Subcutaneous abdominal adipose tissue (tissue), 5 donors: ENCODE measurements around the gene GAB2.

Source experiments
- H3K27ac ChIP-seq: one replicate; pipeline ENCODE4 v1.7.0; 2013; ENCODE audit warnings: low read depth, mild to moderate bottlenecking, inconsistent platforms, low read length, moderate library complexity
- H3K27me3 ChIP-seq, 5 donors: one replicate each; pipeline ENCODE4 v1.7.0; 2013; ENCODE audit warnings: low read length in 5 of 5, inconsistent platforms in 1 of 5; ENCODE audit not compliant: control insufficient read depth in 5 of 5, insufficient read depth in 4 of 5
- H3K36me3 ChIP-seq, 5 donors: one replicate each; pipeline ENCODE4 v1.7.0; 2013; ENCODE audit warnings: low read length in 5 of 5; ENCODE audit not compliant: control insufficient read depth in 5 of 5, insufficient read depth in 5 of 5
- H3K4me1 ChIP-seq, 5 donors: one replicate each; pipeline ENCODE4 v1.7.0; 2013; ENCODE audit warnings: low read length in 5 of 5, mild to moderate bottlenecking in 3 of 5, moderate library complexity in 1 of 5; ENCODE audit not compliant: control insufficient read depth in 5 of 5, insufficient read depth in 5 of 5
- H3K4me3 ChIP-seq, 5 donors: one replicate each; pipeline ENCODE4 v1.7.0; 2013; ENCODE audit warnings: low read length in 5 of 5, low read depth in 1 of 5
- H3K9ac ChIP-seq, 5 donors: one replicate each; pipeline ENCODE4 v1.7.0; 2013; ENCODE audit warnings: low read length in 5 of 5, mild to moderate bottlenecking in 4 of 5, moderate library complexity in 3 of 5
- H3K9me3 ChIP-seq, 5 donors: one replicate each; pipeline ENCODE4 v1.7.0; 2013; ENCODE audit warnings: low read length in 5 of 5; ENCODE audit not compliant: control insufficient read depth in 5 of 5
- donor health status: healthy.
- donor health status: healthy.
- donor health status: healthy.
- donor health status: healthy.
- donor health status: healthy.

Gene GAB2

DNA sequence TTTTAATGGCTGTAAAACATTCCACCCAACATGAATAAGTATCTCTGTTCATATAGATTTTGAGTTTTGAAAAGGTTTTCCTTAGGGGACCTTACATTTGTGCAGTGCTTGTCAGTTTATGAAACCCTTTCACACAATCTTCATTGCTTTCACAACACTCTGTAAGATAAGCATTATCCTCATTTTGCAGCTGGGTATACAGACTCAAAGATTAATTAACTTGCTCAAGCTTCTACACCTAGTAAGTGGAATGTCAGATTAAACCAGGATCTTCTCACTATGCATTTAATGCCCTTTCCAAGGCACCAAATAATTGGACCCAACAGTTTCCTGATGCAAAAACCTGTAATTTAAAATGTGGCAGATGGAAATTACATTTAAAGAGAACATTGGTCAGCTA lies 11.6 kb upstream of the GAB2 start:
- Histone ChIP-seq H3K9ac (no peak overlapping the region), H3K27ac (no peak overlapping the region), H3K36me3 (peaks cover 0 to 3% (median 0%) of the 10 kb centered on the region in 5 donors), H3K4me3 (no peak overlapping the region), H3K27me3 (no peaks in the 10 kb centered on the region), H3K4me1 (peaks cover 0 to 35% (median 14%) of the 10 kb centered on the region in 5 donors), H3K9me3 (no peaks in the 10 kb centered on the region)

DNA sequence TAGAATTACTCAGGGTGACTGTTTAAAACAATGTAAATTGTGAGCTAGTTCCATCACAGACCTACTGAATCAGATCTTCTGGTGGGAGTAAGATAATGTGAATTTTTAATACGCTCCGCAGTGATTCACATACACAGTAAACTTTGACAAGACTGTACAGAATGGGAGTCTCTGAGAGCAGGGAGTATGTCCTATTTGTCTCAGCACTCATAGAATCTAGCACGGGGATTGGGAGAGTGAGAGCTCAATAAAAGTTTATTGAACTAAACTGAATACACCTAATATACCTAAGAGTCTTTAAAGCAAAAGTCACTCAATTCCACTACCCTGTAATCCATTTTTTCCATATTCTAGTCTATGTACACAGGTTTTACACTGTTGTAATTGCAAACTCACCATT lies 11.2 kb upstream of the GAB2 start:
- H3K27ac ChIP-seq: no peak overlapping the region

GRCh38 chr11:78428266-78428636 lies 10.6 kb upstream of the GAB2 start:
- Histone ChIP-seq H3K9ac (peak overlapping the region in 1 of 5 donors; percentile 47), H3K4me1 (peaks cover 0 to 36% (median 14%) of the 10 kb centered on the region in 5 donors), H3K4me3 (peak overlapping the region in 2 of 5 donors; percentile 44 to 50), H3K36me3 (no peaks in the 10 kb centered on the region), H3K27me3 (no peaks in the 10 kb centered on the region), H3K27ac (peak overlapping the region; percentile 25), H3K9me3 (no peaks in the 10 kb centered on the region)

More for the DNA sequence above, 11.2 kb upstream of the GAB2 start:
- Histone ChIP-seq H3K4me1 (peaks cover 0 to 36% (median 14%) of the 10 kb centered on the region in 5 donors), H3K36me3 (peaks cover 0 to 3% (median 0%) of the 10 kb centered on the region in 5 donors), H3K9me3 (no peaks in the 10 kb centered on the region), H3K9ac (no peak overlapping the region), H3K27me3 (no peaks in the 10 kb centered on the region), H3K4me3 (no peak overlapping the region)

DNA sequence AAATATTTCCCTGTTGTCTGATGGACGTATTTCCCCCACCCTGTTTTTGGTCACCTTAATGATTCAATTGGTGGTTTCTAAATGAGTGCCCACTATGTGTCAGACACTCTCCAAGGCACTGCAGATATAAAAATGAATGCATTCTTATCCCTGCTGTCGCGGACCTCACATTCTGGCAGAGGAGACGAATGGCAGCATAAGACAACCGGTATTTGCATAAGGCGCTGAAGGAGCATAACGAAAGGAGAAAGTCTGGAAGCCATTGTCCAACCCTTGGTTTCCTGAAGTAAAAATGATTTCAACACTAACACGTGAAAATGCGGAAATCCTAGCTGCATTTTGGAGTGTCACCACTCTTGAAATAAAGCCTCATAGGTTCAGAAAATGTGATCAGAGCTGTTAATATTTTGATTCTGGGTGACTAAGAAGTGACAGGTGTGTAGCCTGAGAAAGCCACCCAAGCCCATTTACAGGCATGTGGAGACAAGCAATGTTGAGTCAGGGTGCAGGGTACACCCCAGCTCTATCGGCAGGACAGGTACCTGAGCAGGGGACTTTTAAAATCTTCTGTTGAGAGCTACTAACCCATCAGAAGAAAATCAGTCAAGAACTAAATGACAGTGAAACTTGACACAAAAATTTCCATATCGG lies 10.1 kb upstream of the GAB2 start:
- Histone ChIP-seq H3K9me3 (no peaks in the 10 kb centered on the region), H3K36me3 (no peaks in the 10 kb centered on the region), H3K4me1 (peaks cover 0 to 36% (median 14%) of the 10 kb centered on the region in 5 donors), H3K4me3 (peak overlapping the region; percentile 5 to 55 (median 44)), H3K9ac (peak overlapping the region in 2 of 5 donors; percentile 21 to 47), H3K27me3 (no peaks in the 10 kb centered on the region), H3K27ac (peak overlapping the region; percentile 25)

- Histone ChIP-seq H3K9ac (no peak overlapping the region), H3K36me3 (no peaks in the 10 kb centered on the region), H3K4me3 (no peak overlapping the region), H3K27me3 (no peaks in the 10 kb centered on the region), H3K9me3 (no peaks in the 10 kb centered on the region), H3K27ac (no peak overlapping the region), H3K4me1 (peaks cover 0 to 36% (median 14%) of the 10 kb centered on the region in 5 donors)
Measured at GRCh38 chr11:78426845-78427244, 9.2 kb upstream of the GAB2 start.

DNA sequence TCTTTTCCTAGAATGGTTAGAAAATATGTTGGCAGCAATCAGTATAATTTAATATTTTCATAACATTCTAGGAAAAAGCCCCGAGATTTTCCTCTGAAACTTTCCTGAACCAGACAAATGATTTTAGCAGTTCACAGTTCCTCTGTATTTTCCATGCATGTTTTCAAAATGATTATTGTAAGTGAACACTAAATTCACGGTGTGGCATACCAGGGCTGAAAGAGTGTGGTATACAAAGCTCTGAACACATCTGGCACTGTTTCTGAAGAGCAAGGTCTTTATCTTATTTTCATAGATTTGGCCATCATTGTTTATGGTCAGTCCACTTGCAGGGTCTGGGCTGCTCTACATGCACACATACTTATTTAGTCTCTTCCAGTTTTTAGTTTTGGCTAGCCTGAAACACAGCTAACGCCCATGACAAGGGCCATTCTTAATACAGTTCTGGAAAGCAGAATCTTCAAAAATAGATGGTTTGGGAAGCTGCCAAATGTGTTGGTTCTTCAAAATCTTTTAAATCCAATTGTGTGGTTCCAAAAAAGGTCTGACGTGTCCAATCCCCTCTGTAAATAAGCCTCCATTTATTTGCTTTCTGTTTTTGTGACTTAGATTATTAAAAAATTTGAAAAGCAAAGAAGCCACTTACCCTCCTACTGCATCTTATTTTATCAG lies 7.9 kb upstream of the GAB2 start:
- Histone ChIP-seq H3K36me3 (no peaks in the 10 kb centered on the region), H3K27ac (no peak overlapping the region), H3K9me3 (no peaks in the 10 kb centered on the region), H3K4me1 (peaks cover 0 to 41% (median 21%) of the 10 kb centered on the region in 5 donors), H3K9ac (peak overlapping the region in 1 of 5 donors; percentile 21), H3K4me3 (no peak overlapping the region), H3K27me3 (no peaks in the 10 kb centered on the region)

GRCh38 chr11:78424334-78425270 lies 7.0 kb upstream of the GAB2 start:
- H3K9ac ChIP-seq: no peak overlapping the region
- H3K36me3 ChIP-seq: no peaks in the 10 kb centered on the region
- H3K27me3 ChIP-seq: no peaks in the 10 kb centered on the region
- H3K4me3 ChIP-seq: no peak overlapping the region
- H3K27ac ChIP-seq: no peak overlapping the region
- no peaks in the 10 kb centered on the region for H3K9me3 ChIP-seq
- H3K4me1 ChIP-seq: peaks cover 5 to 47% (median 27%) of the 10 kb centered on the region in 5 donors

GRCh38 chr11:78423241-78423640 lies 5.6 kb upstream of the GAB2 start:
- no peaks in the 10 kb centered on the region for H3K27me3 ChIP-seq
- no peaks in the 10 kb centered on the region for H3K36me3 ChIP-seq
- H3K27ac ChIP-seq: no peak overlapping the region
- H3K9me3 ChIP-seq: no peaks in the 10 kb centered on the region
- no peak overlapping the region for H3K9ac ChIP-seq
- H3K4me3 ChIP-seq: no peak overlapping the region
- peaks cover 12 to 54% (median 37%) of the 10 kb centered on the region in 5 donors for H3K4me1 ChIP-seq

- Histone ChIP-seq H3K27me3 (no peaks in the 10 kb centered on the region), H3K9ac (no peak overlapping the region), H3K36me3 (no peaks in the 10 kb centered on the region), H3K4me3 (peak overlapping the region in 2 of 5 donors; percentile 17 to 20), H3K27ac (peak overlapping the region; percentile 94), H3K4me1 (peaks cover 15 to 54% (median 46%) of the 10 kb centered on the region in 5 donors), H3K9me3 (no peaks in the 10 kb centered on the region)
Measured at GRCh38 chr11:78420796-78421209, 3.2 kb upstream of the GAB2 start.
